SK-MEL-5 (cell line): ENCODE measurements around the gene ZNF217. TPM values are rescaled to one million over a fixed set of nuclear protein-coding genes. Genes with fewer than 3 reads are reported as not detected.
"Not testable (repeated sequence)": the region's sequence is repeated elsewhere in the genome, so short reads cannot be mapped to it uniquely, and the experiment has no call there.

Experiments used
- DNase-seq: peaks from one replicate; pipeline ENCODE4 v3.0.0-alpha.2; 2016; ENCODE audit warnings: low read depth, low spot score
- in situ Hi-C: cut with HindIII; loops from 2 replicates; pipeline ENCODE4 v1.10.0; 2016; ENCODE audit warnings: low sequenced_read_pairs, high pct_unique_total_duplicates, low pct_unique_long_range_greater_than_20kb
- total RNA-seq: library from RNA; depleted of rRNA; stranded (reverse); fragments of >200 nt; shearing (Covaris generic); gene quantifications from 2 replicates; pipeline ENCODE4 v1.2.3, GENCODE V29; 2014

Gene ZNF217
- total RNA-seq, 1 experiment from 2014 or later, result 13.9 TPM

DNA sequence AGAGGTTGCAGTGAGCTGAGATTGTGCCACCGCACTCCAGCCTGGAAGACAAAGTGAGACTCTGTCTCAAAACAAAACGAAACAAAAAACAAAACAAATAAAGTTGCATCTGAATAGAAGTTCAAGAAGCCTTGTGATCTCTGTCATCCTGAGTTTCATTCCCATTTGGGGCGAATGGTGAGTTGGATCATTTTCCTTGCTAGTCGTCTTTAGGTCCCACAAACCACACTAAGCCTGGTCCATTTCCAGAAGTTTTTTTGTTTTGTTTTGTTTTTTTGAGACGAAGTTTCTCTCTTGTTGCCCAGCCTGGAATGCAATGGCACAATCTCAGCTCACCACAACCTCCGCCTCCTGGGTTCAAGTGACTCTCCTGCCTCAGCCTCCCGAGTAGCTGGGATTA is 33.8 kb downstream of the ZNF217 start:
- in situ Hi-C loops, result no loop called here
- DNase-seq, result no peak

DNA sequence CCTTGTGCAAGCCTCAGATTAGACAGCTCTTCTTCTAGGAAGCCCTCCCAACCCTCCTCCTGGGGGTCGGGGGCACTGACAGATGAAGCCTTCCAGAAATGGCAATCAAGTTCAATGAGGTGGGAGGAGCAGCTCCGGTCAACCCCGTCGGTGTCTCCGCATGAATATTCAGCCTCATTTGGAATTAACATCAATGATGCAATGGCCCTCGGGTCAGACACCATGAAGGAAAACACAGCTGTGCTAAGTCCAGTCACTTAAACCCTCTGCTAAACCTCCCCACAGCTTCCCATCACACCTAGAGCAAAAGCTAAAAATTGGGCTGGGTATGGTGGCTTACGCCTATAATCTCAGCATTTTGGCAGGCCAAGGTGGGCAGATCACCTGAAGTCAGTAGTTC is 36.5 kb downstream of the ZNF217 start:
- in situ Hi-C loops, result no loop called here
- no peak for DNase-seq

GRCh38 chr20:53556267-53556897 is 37.3 kb downstream of the ZNF217 start:
- no peak for DNase-seq
- in situ Hi-C loops, result no loop called here

DNA sequence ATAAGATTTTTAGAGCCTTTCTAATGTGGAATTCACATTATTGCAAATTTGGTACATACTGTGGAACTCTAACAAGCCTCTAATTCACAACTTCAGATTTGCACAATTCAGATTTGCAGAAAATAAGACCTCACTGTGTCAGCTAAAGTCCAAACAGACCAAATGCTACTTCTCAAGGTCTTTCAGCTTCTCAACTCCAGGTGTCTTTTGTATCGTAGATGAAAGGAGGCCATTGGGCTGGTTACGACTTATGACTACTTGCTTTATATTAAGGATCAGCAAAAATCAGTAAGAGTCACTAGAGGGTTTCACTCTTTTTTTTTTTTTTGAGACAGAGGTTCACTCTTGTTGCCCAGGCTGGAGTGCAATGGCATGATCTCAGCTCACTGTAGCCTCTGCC is 37.8 kb downstream of the ZNF217 start:
- in situ Hi-C loops, result no loop called here
- DNase-seq, result no peak

DNA sequence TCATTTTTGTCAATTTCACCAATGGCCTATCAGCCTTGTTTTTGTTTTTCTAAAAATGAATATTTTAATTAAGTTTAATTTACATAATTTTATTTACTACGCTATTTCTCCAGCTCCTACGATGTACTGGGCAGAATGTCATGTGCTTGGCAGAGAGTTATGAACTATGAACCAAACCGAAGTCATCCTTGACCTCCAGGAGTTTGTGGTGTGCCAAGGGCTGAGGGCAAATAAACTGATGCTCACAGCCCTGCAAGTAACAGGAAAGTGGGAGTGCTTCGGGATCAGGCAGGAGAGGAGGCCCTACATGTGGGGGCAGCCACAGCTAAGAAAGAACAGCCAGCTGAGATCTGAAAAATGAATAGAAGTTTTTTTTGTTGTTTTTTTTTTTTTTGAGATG is 38.6 kb downstream of the ZNF217 start:
- DNase-seq, result no peak
- in situ Hi-C loops, result no loop called here

GRCh38 chr20:53552572-53552893 is 41.1 kb downstream of the ZNF217 start:
- DNase-seq, in situ Hi-C loops: not testable (repeated sequence)

GRCh38 chr20:53551719-53552571 is 41.7 kb downstream of the ZNF217 start:
- DNase-seq, in situ Hi-C loops: not testable (repeated sequence)

GRCh38 chr20:53550280-53551187 is 43.1 kb downstream of the ZNF217 start:
- in situ Hi-C loops, result no loop called here
- peak; percentile 11 for DNase-seq

DNA sequence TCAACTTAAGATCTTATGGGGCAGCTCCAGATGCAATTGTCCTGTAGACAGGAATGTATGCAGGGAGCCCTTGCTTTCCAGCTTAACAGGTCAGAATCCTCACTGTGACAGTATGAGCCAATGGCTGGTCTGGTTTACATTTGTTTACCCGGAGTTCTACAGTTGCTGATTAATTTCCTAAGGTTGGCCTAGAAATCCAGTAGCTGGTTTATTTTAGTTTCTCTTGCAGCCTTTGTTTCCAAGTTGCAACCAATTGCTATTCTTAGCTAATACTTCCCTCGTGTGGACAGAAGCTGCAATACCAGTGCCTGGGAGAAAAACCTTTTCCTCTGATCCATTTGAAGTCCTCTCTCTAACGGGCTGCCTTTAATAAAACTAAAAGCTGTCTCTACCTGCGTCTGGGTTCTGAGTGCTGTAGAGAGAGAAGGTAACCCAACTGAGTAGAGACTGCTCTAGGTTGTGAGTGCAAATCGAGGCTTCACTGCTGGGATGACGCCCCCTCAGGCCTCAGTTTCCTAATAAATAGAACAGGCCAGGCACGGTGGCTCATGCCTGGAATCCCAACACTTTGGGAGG is 45.9 kb downstream of the ZNF217 start:
- in situ Hi-C loops, result no loop called here

GRCh38 chr20:53539516-53539915 is 54.1 kb downstream of the ZNF217 start:
- in situ Hi-C loops, result no loop called here
- no peak for DNase-seq

More for the DNA sequence above, 45.9 kb downstream of the ZNF217 start:
- DNase-seq, result peak; percentile 80

- DNase-seq, in situ Hi-C loops: not testable (repeated sequence)
Observed at GRCh38 chr20:53536382-53536781, 57.3 kb downstream of the ZNF217 start.

- no peak for DNase-seq
- in situ Hi-C loops, result no loop called here
Observed at GRCh38 chr20:53535878-53536277, 57.8 kb downstream of the ZNF217 start.

- in situ Hi-C loops, result no loop called here
- no peak for DNase-seq
Observed at GRCh38 chr20:53534037-53534436, 59.6 kb downstream of the ZNF217 start.

- in situ Hi-C loops, result no loop called here
- no peak for DNase-seq
Observed at GRCh38 chr20:53533500-53533899, 60.1 kb downstream of the ZNF217 start.

DNA sequence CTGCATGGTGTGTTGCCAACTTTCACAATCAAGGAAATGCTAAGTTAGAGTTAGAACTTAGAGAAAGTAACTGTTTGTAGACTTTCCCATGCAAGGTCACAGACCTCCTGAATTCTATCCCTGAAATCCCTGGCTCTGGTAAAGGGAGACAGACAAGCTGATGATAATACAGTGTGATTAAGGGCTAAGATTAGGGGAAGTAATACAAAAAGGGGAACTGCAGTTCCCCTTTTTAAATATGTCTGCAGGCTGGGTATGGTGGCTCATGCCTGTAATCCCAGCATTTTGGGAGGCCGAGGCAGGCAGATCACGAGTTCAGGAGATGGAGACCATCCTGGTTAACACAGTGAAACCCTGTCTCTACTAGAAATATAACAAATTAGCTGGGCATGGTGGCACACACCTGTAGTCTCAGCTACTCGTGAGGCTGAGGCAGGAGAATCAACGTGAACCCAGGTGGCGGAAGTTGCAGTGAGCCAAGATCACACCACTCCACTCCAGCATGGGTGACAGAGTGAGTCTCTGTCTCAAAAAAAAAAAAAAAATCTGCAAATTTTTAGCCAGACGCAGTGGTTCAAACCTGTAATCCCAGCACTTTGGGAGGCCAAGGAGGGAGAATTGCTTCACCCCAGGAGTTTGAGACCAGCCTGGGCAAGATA is 60.9 kb downstream of the ZNF217 start:
- in situ Hi-C loops, DNase-seq: not testable (repeated sequence)

- no peak for DNase-seq
- in situ Hi-C loops, result no loop called here
Observed at GRCh38 chr20:53530440-53530839, 63.2 kb downstream of the ZNF217 start.

- in situ Hi-C loops, result no loop called here
Observed at GRCh38 chr20:53529658-53530057, 64.0 kb downstream of the ZNF217 start.

More at GRCh38 chr20:53529658-53530057, 64.0 kb downstream of the ZNF217 start:
- no peak for DNase-seq
